HPDE6-E6E7 (cell line): ENCODE data around the gene STX16.
"Not testable (repeated sequence)": the region's sequence is repeated elsewhere in the genome, so short reads cannot be mapped to it uniquely, and the experiment has no call there.

ENCODE experiments used
- DNase-seq: peaks from one replicate; pipeline ENCODE4 v3.0.0; 2011; ENCODE audit warnings: missing footprints; ENCODE audit errors: extremely low spot score

The STX16 gene

DNA sequence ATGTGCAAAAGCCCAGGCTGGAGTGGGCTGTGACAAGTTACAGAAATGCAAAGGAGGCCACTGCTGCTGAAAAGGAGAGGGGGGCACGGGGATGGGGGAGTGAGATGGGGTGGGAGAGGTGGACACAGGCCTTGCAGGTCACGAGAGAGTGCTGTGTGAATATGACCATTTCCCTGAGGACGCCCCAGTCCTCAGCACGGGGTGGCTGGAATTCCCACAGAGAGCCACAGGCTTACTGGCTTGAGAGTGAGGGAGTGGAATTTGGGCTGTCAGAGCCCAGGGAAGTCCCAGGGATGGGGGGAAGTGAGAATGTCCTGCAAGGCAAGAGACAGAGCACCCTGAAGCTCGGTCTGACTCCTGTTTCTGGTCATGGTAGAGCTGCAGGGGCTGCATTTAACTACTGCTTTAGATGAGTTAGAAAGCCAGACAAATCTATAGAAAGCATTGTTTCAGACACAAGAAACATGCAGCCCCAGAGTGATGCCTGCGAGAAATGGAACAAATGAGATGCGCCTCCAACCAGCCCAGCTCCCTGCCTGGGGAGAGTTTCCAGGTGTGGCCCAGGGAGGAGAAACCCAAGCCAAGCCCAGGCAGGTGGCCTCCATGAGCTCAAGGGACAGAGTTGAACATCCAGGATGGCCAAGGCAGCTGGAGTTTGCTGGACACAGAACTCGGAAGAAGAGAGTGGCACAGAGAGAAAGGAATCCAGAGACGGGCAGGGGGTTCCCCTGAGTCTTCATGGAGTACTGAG is 72.0 kb downstream of the STX16 start:
- no peak for DNase-seq

DNA sequence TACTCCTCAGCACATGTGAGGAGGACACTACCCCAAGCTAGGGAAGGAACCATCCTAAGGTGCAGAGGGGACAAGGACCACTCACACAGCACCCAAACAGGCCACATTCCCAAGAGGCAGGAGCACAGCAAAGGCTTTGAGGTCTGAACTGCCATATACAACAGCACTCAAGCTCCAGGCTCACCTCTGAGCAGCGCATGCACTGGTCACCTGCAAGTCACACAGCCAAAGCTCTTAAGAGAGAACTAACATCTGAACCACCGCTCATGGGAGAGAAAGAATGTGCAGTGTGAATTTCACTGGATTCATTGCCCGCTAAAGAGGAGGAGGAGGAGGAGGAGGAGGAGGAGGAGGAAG is 72.5 kb downstream of the STX16 start:
- no peak for DNase-seq

DNA sequence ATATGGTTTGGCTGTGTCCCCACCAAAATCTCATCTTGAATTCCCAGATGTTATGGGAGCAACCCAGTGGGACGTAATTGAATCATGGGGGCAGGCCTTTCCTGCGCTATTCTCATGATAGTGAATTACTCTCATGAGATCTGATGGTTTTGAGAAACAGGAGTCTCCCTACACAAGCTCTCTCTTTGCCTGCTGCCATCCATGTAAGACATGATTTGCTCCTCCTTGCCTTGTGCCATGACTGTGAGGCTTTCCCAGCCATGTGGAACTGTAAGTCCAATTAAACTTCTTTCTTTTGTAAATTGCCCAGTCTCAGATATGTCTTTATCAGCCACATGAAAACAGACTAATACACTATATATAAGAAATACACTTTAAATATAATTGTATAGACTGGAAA is 75.1 kb downstream of the STX16 start:
- not testable (repeated sequence) for DNase-seq
